ENCODE data around the gene ICAM3. TPM values are rescaled to one million over a fixed set of nuclear protein-coding genes. Genes with fewer than 3 reads are reported as not detected.

ICAM3 gene
- total and polyA plus RNA-seq, 12 donors = 3.7 to 17.7 (median 8.0) TPM

GRCh38 chr19:10305139-10305806 lies 34.2 kb downstream of the ICAM3 start:
- intact Hi-C loops (cut with DNase I) = no loop called here
- Histone ChIP-seq H3K4me3 (no peak overlapping the region), H3K27ac (no peak overlapping the region), H3K9me3 (replicated peaks in 1 of 3) (no peaks in the 10 kb centered on the region), H3K27me3 (no peaks in the 10 kb centered on the region), H3K36me3 (replicated peaks in 1 of 2) (no peaks in the 10 kb centered on the region), H3K4me1 (replicated peaks in 1 of 2) (no peaks in the 10 kb centered on the region)
- WGBS, 4 donors = 68 to 77% (median 74%) methylated on average over 10 to 17 of the region's 17 CpGs
- peak in 2 of 7 donors; percentile 34 for DNase-seq
- TF ChIP-seq CTCF (IDR thresholded peaks at IDR 0.05) = no peak
- TF ChIP-seq POLR2A (IDR thresholded peaks at IDR 0.05) = no peak

- TF ChIP-seq POLR2A (IDR thresholded peaks at IDR 0.05) (no peak), CTCF (IDR thresholded peaks at IDR 0.05) (no peak)
- WGBS, 4 donors = 41 to 42% (median 41%) methylated on average over 12 to 14 of the region's 14 CpGs
- H3K36me3 ChIP-seq (replicated peaks in 1 of 2) = no peaks in the 10 kb centered on the region
- peaks cover 0 to 12% of the 10 kb centered on the region in 2 donors for H3K4me1 ChIP-seq (replicated peaks in 1 of 2)
- H3K27me3 ChIP-seq = peaks cover 22% of the 10 kb centered on the region
- intact Hi-C loops (cut with DNase I) = no loop called here
- no peaks in the 10 kb centered on the region for H3K9me3 ChIP-seq (replicated peaks in 1 of 3)
- no peak for DNase-seq
- no peak overlapping the region for H3K4me3 ChIP-seq
- H3K27ac ChIP-seq = no peak overlapping the region
Measured at GRCh38 chr19:10299545-10300458, 39.6 kb downstream of the ICAM3 start.

GRCh38 chr19:10295847-10296591 lies 43.4 kb downstream of the ICAM3 start:
- Histone ChIP-seq H3K27me3 (peaks cover 55% of the 10 kb centered on the region), H3K9me3 (replicated peaks in 1 of 3) (no peaks in the 10 kb centered on the region), H3K27ac (no peak overlapping the region), H3K36me3 (replicated peaks in 1 of 2) (no peaks in the 10 kb centered on the region), H3K4me1 (replicated peaks in 1 of 2) (peaks cover 3 to 32% of the 10 kb centered on the region in 2 donors), H3K4me3 (peak overlapping the region in 1 of 4 donors; percentile 31)
- intact Hi-C loops (cut with DNase I) = no loop called here
- no peak for TF ChIP-seq CTCF (IDR thresholded peaks at IDR 0.05)
- TF ChIP-seq POLR2A (IDR thresholded peaks at IDR 0.05) = no peak
- DNase-seq = no peak
- 3 to 15% (median 7%) methylated on average over 13 to 58 of the region's 58 CpGs for WGBS, 4 donors

Data from adrenal gland (tissue), 12 donors.